CMK (cell line): ENCODE results near the gene HENMT1.

ENCODE experiments used
- DNase-seq: peaks from one replicate; pipeline ENCODE4 v3.0.0-alpha.2; 2010; ENCODE audit warnings: low read depth

HENMT1 gene

GRCh38 chr1:108627256-108627655 lies 33.6 kb downstream of the HENMT1 start:
- no peak for DNase-seq

GRCh38 chr1:108624069-108624468 lies 36.8 kb downstream of the HENMT1 start:
- DNase-seq = no peak

GRCh38 chr1:108617724-108618056 lies 43.2 kb downstream of the HENMT1 start:
- DNase-seq = no peak

- peak; percentile 47 for DNase-seq
Observed at GRCh38 chr1:108617008-108617723, 43.7 kb downstream of the HENMT1 start.

- DNase-seq = no peak
Observed at GRCh38 chr1:108615544-108615943, 45.3 kb downstream of the HENMT1 start.

- DNase-seq = no peak
Observed at GRCh38 chr1:108612496-108612895, 48.4 kb downstream of the HENMT1 start.

- DNase-seq = no peak
Observed at GRCh38 chr1:108611984-108612383, 48.9 kb downstream of the HENMT1 start.

- no peak for DNase-seq
Observed at GRCh38 chr1:108610073-108610472, 50.8 kb downstream of the HENMT1 start.

- no peak for DNase-seq
Observed at GRCh38 chr1:108609483-108610049, 51.3 kb downstream of the HENMT1 start.

- DNase-seq = no peak
Observed at GRCh38 chr1:108606478-108606877, 54.4 kb downstream of the HENMT1 start.

GRCh38 chr1:108605633-108606032 lies 55.3 kb downstream of the HENMT1 start:
- DNase-seq = no peak

- DNase-seq = no peak
Observed at GRCh38 chr1:108601708-108602410, 59.0 kb downstream of the HENMT1 start.

GRCh38 chr1:108600504-108600903 lies 60.4 kb downstream of the HENMT1 start:
- no peak for DNase-seq

- no peak for DNase-seq
Observed at GRCh38 chr1:108598340-108598739, 62.6 kb downstream of the HENMT1 start.
